SK-N-SH (cell line): ENCODE measurements around the gene ABI1. TPM values are rescaled to one million over a fixed set of nuclear protein-coding genes. Genes with fewer than 3 reads are reported as not detected.
A peak's percentile ranks its signal among the peaks of the same experiment; 100 is the strongest.

Source experiments
- CTCF ChIA-PET: fragments of 300-600, 350-600 bp; formaldehyde crosslinking; extraction: SDS; loops from one replicate; lab custom pipeline; 2021; lab: Yijun Ruan, JAX
- POLR2A ChIA-PET: fragments of 350-600 bp; sonication (Branson Sonifier 250); formaldehyde crosslinking; extraction: SDS; loops from one replicate; lab custom pipeline; 2020; ENCODE audit warnings: antibody characterized with exemption, inconsistent platforms; lab: Yijun Ruan, JAX
- DNase-seq: peaks from one replicate; pipeline ENCODE4 v3.0.0; 2012
- H2AFZ ChIP-seq: fragments of 200-600 bp; sonication (generic); 2 replicates; pipeline ENCODE4 v1.8.1; 2016; ENCODE audit warnings: antibody characterized with exemption, mild to moderate bottlenecking, low read depth
- H3F3A ChIP-seq: fragments of 200-600 bp; sonication (generic); replicated peaks from 2 replicates; pipeline ENCODE3; 2016; ENCODE audit warnings: antibody characterized with exemption, mild to moderate bottlenecking; ENCODE audit not compliant: insufficient read depth
- H3K27ac ChIP-seq, 2 experiments: fragments of 200-500 bp in 1 of 2; fragments of 200-600 bp in 1 of 2; sonication (Bioruptor generic) in 1 of 2; sonication (generic), shearing (Covaris generic) in 1 of 2; 2 replicates each; pipeline versions ENCODE4 v1.5.1 to v1.6.1; 2014 to 2016; ENCODE audit warnings: low read depth in 2 of 2, inconsistent platforms in 1 of 2, low read length in 1 of 2, mild to moderate bottlenecking in 1 of 2, mixed read lengths in 1 of 2
- H3K27me3 ChIP-seq: fragments of 200-600 bp; sonication (generic), shearing (Covaris generic); 2 replicates; pipeline ENCODE4 v1.6.1; 2016; ENCODE audit warnings: mixed run types; ENCODE audit not compliant: insufficient read depth
- H3K36me3 ChIP-seq, 2 experiments: fragments of 200-500 bp in 1 of 2; fragments of 200-600 bp in 1 of 2; sonication (Bioruptor generic) in 1 of 2; sonication (generic) in 1 of 2; replicated peaks in 1 of 2; 2 replicates each; pipeline versions ENCODE3 to v1.5.1; 2014 to 2016; ENCODE audit warnings: low read length in 1 of 2, mild to moderate bottlenecking in 1 of 2; ENCODE audit not compliant: insufficient read depth in 2 of 2, control insufficient read depth in 1 of 2
- H3K4me1 ChIP-seq, 2 experiments: fragments of 200-500 bp in 1 of 2; fragments of 200-600 bp in 1 of 2; sonication (Bioruptor generic) in 1 of 2; sonication (generic), shearing (Covaris generic) in 1 of 2; 2 replicates each; pipeline versions ENCODE4 v1.5.1 to v1.6.1; 2014 to 2016; ENCODE audit warnings: low read depth in 1 of 2, low read length in 1 of 2, mixed run types in 1 of 2; ENCODE audit not compliant: insufficient read depth in 2 of 2, control insufficient read depth in 1 of 2
- H3K4me2 ChIP-seq: fragments of 200-600 bp; sonication (generic), shearing (Covaris generic); 2 replicates; pipeline ENCODE4 v1.6.1; 2017; ENCODE audit warnings: mixed run types
- H3K4me3 ChIP-seq, 2 experiments: fragments of 200-500 bp in 1 of 2; fragments of 200-600 bp in 1 of 2; sonication (Bioruptor generic) in 1 of 2; sonication (generic), shearing (Covaris generic) in 1 of 2; 2 replicates each; pipeline versions ENCODE4 v1.5.1 to v1.8.1; 2014 to 2016; ENCODE audit warnings: low read depth in 2 of 2, inconsistent platforms in 1 of 2, low read length in 1 of 2, mild to moderate bottlenecking in 1 of 2, mixed read lengths in 1 of 2, moderate library complexity in 1 of 2
- H3K79me2 ChIP-seq: fragments of 200-600 bp; sonication (generic); 2 replicates; pipeline ENCODE4 v1.8.1; 2017; ENCODE audit warnings: mild to moderate bottlenecking; ENCODE audit not compliant: insufficient read depth
- H3K9ac ChIP-seq: fragments of 200-600 bp; sonication (generic); 2 replicates; pipeline ENCODE4 v1.6.1; 2017; ENCODE audit warnings: mixed run types
- H3K9me2 ChIP-seq: fragments of 200-600 bp; sonication (generic); 2 replicates; pipeline ENCODE4 v1.6.1; 2017; ENCODE audit warnings: mixed run types
- H3K9me3 ChIP-seq: fragments of 200-600 bp; sonication (generic); 2 replicates; pipeline ENCODE4 v1.6.1; 2017; ENCODE audit warnings: mixed run types, mild to moderate bottlenecking, moderate library complexity
- H4K20me1 ChIP-seq: fragments of 200-600 bp; sonication (generic); 2 replicates; pipeline ENCODE4 v1.6.1; 2017; ENCODE audit warnings: mild to moderate bottlenecking, mixed run types; ENCODE audit not compliant: insufficient read depth
- CHD2 ChIP-seq: fragments of 150-350 bp; IDR thresholded peaks from 2 replicates; pipeline ENCODE4 v1.6.1; 2018; ENCODE audit warnings: low read length; ENCODE audit not compliant: partially characterized antibody
- CTCF ChIP-seq: fragments of 200-600 bp; sonication (generic); IDR thresholded peaks from 2 replicates; pipeline ENCODE4 v1.6.1; 2017; ENCODE audit warnings: antibody characterized with exemption, mild to moderate bottlenecking, moderate library complexity
- FOSL2 ChIP-seq: IDR thresholded peaks from 2 replicates; pipeline ENCODE4 v1.4.0; 2012; ENCODE audit warnings: low read depth, mild to moderate bottlenecking, moderate library complexity, borderline replicate concordance
- GABPA ChIP-seq: IDR thresholded peaks from 2 replicates; pipeline ENCODE4 v1.4.0; 2012; ENCODE audit warnings: low read depth, mild to moderate bottlenecking
- GATA2 ChIP-seq: sonication (generic); formaldehyde crosslinking; IDR thresholded peaks from 2 replicates; pipeline ENCODE4 v1.5.0; 2020; ENCODE audit warnings: mild to moderate bottlenecking, missing genetic modification reagents
- IRF3 ChIP-seq: fragments of 150-350 bp; IDR thresholded peaks from 2 replicates; pipeline ENCODE4 v1.6.1; 2016; ENCODE audit warnings: mild to moderate bottlenecking, low read depth, low read length
- MEF2A ChIP-seq: IDR thresholded peaks from 2 replicates; pipeline ENCODE4 v1.4.0; 2012; ENCODE audit warnings: low read depth, borderline replicate concordance
- MXI1 ChIP-seq: IDR thresholded peaks from 2 replicates; pipeline ENCODE4 v1.6.1; 2012; ENCODE audit warnings: mild to moderate bottlenecking, low read depth, low read length, improper control_type of control experiment
- NFIC ChIP-seq: IDR thresholded peaks from 2 replicates; pipeline ENCODE4 v1.4.0; 2012; ENCODE audit warnings: borderline replicate concordance
- SMC3 ChIP-seq: IDR thresholded peaks from 2 replicates; pipeline ENCODE4 v1.6.1; 2012; ENCODE audit warnings: low read depth, low read length, improper control_type of control experiment
- TAF1 ChIP-seq: IDR thresholded peaks from 2 replicates; pipeline ENCODE4 v1.6.1; 2012; ENCODE audit warnings: low read depth, mild to moderate bottlenecking, low read length, moderate library complexity, borderline replicate concordance
- TCF12 ChIP-seq: IDR thresholded peaks from 2 replicates; pipeline ENCODE4 v1.4.0; 2012
- TEAD4 ChIP-seq: IDR thresholded peaks from 2 replicates; pipeline ENCODE4 v1.4.0; 2012; ENCODE audit warnings: mild to moderate bottlenecking, borderline replicate concordance; ENCODE audit not compliant: insufficient read depth
- USF1 ChIP-seq: IDR thresholded peaks from 2 replicates; pipeline ENCODE4 v1.4.0; 2012; ENCODE audit warnings: low read depth, borderline replicate concordance
- YY1 ChIP-seq: IDR thresholded peaks from 2 replicates; pipeline ENCODE4 v1.4.0; 2012; ENCODE audit warnings: low read depth, mild to moderate bottlenecking
- ZBTB33 ChIP-seq: IDR thresholded peaks from 2 replicates; pipeline ENCODE4 v1.4.0; 2012; ENCODE audit warnings: low read depth, borderline replicate concordance
- WGBS: methylation state at CpG from one replicate; pipeline ENCODE4 v1.1.6; 2017; ENCODE audit warnings: low lambda C conversion rate; 5-methylcytosine and 5-hydroxymethylcytosine counted together
- polyA plus RNA-seq, 3 experiments: library from polyadenylated mRNA; depleted of rRNA; stranded (reverse); fragments of >200 nt; gene quantifications; 2 replicates each; pipeline ENCODE4 v1.2.3, GENCODE V29; 2012

ABI1 gene
- polyA plus RNA-seq, 1 of the 3 experiments (the other 2 are of a cell fraction): 36.7 TPM

- WGBS: 74% methylated on average over 4 of the region's 4 CpGs
- H3K27ac ChIP-seq: no peak overlapping the region
These were observed 105.3 kb downstream of the ABI1 start for GRCh38 chr10:26755443-26755903.

GRCh38 chr10:26746061-26746460, 114.7 kb downstream of the ABI1 start:
- Histone ChIP-seq H3K27ac (no peak overlapping the region), H3K27me3 (no peaks in the 10 kb centered on the region), H3K4me3 (no peak overlapping the region), H3K9me2 (no peaks in the 10 kb centered on the region), H3K9me3 (no peaks in the 10 kb centered on the region), H2AFZ (no peak overlapping the region), H3K36me3 (peaks cover 63 to 67% of the 10 kb centered on the region in 2 experiments), H4K20me1 (no peaks in the 10 kb centered on the region), H3F3A (peaks cover 12% of the 10 kb centered on the region)
- ChIA-PET POLR2A (no interaction called here), CTCF (interaction anchor here (1.4 to 2.6 kb wide), 2 partner anchors 20 to 136 kb away, joined by 6 to 9 read pairs; no protein-coding TSS in a partner anchor)
- WGBS: 84% methylated on average over 5 of the region's 5 CpGs
- DNase-seq: no peak
- no peak for TF ChIP-seq SMC3
- no peak for TF ChIP-seq USF1
- TF ChIP-seq TCF12: no peak
- no peak for TF ChIP-seq ZBTB33
- no peak for TF ChIP-seq FOSL2
- TF ChIP-seq CTCF: no peak
- TF ChIP-seq GABPA: no peak
- no peak for TF ChIP-seq IRF3
- TF ChIP-seq TEAD4: no peak
- no peak for TF ChIP-seq MXI1
- TF ChIP-seq MEF2A: no peak
- TF ChIP-seq NFIC: no peak
- no peak for TF ChIP-seq YY1
- no peak for TF ChIP-seq CHD2
- TF ChIP-seq TAF1: no peak
- TF ChIP-seq, all 33 proteins: peak for 0
- Histone ChIP-seq H3K9ac (no peak overlapping the region), H3K4me2 (no peak overlapping the region), H3K4me1 (no peaks in the 10 kb centered on the region), H3K79me2 (no peaks in the 10 kb centered on the region)

More at GRCh38 chr10:26755443-26755903, 105.3 kb downstream of the ABI1 start:
- TF ChIP-seq GATA2: no peak
- TF ChIP-seq FOSL2: peak; percentile 49; the same call in 1 of the 2 replicates
- ChIA-PET POLR2A (no interaction called here), CTCF (interaction anchor here (1.1 to 3.7 kb wide), 2 partner anchors 29 to 127 kb away, joined by 4 to 16 read pairs; no protein-coding TSS in a partner anchor)
- Histone ChIP-seq H3K4me3 (no peak overlapping the region), H2AFZ (no peak overlapping the region), H4K20me1 (no peaks in the 10 kb centered on the region), H3K36me3 (peaks cover 30 to 38% of the 10 kb centered on the region in 2 experiments), H3K4me2 (no peak overlapping the region), H3K9me2 (no peaks in the 10 kb centered on the region), H3K4me1 (no peaks in the 10 kb centered on the region; a peak in 2 of 4 replicates), H3K9me3 (no peaks in the 10 kb centered on the region), H3K79me2 (no peaks in the 10 kb centered on the region), H3K9ac (no peak overlapping the region), H3F3A (peaks cover 12% of the 10 kb centered on the region), H3K27me3 (no peaks in the 10 kb centered on the region)
- no peak for DNase-seq
